ENCODE measurements around the gene ZFYVE26. TPM values are rescaled to one million over a fixed set of nuclear protein-coding genes. Genes with fewer than 3 reads are reported as not detected.
A peak's percentile ranks its signal among the peaks of the same experiment; 100 is the strongest.

ZFYVE26 gene
- polyA plus RNA-seq, 2 of the 4 experiments (the other 2 are of a cell fraction) = 4.5 to 11.3 TPM

GRCh38 chr14:67736771-67737170 lies 79.6 kb downstream of the ZFYVE26 start:
- Histone ChIP-seq H3K4me3 (no peak overlapping the region), H3K4me1 (peaks cover 18% of the 10 kb centered on the region), H3K27ac (peak overlapping the region; percentile 59 to 87; a peak in 5 of 6 replicates), H3K4me2 (no peak overlapping the region), H3K9me3 (no peaks in the 10 kb centered on the region)
- no peak for TF ChIP-seq JUNB (IDR thresholded peaks at IDR 0.05)
- TF ChIP-seq, protein P1, sequence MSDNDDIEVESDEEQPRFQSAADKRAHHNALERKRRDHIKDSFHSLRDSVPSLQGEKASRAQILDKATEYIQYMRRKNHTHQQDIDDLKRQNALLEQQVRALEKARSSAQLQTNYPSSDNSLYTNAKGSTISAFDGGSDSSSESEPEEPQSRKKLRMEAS (IDR thresholded peaks at IDR 0.05) = no peak
- TF ChIP-seq CHD2 (IDR thresholded peaks at IDR 0.05; ENCODE audit: low read length, partially characterized antibody) = no peak
- TF ChIP-seq MAZ (IDR thresholded peaks at IDR 0.05; ENCODE audit: borderline replicate concordance, low read depth, low read length) = no peak
- no peak for TF ChIP-seq NFE2L2 (conservative IDR thresholded peaks at IDR 0.05; ENCODE audit: low read length)
- no peak for TF ChIP-seq ESRRA (IDR thresholded peaks at IDR 0.05; ENCODE audit: borderline replicate concordance, low read length)
- TF ChIP-seq EHF (CRISPR knock-in tag; IDR thresholded peaks at IDR 0.05) = no peak
- TF ChIP-seq FOSL2 (IDR thresholded peaks at IDR 0.05) = no peak
- TF ChIP-seq FOSL2 (CRISPR knock-in tag; IDR thresholded peaks at IDR 0.05) = no peak
- no peak for TF ChIP-seq GATA3 (IDR thresholded peaks at IDR 0.05; ENCODE audit: borderline replicate concordance)
- no peak for TF ChIP-seq ELK1 (IDR thresholded peaks at IDR 0.05; ENCODE audit: low read depth, low read length)
- no peak for TF ChIP-seq SMC3 (IDR thresholded peaks at IDR 0.05)
- no peak for TF ChIP-seq ZNF302 (CRISPR knock-in tag; IDR thresholded peaks at IDR 0.05)
- no peak for TF ChIP-seq JUN (IDR thresholded peaks at IDR 0.05)
- no peak for TF ChIP-seq TP53 (CRISPR knock-in tag; IDR thresholded peaks at IDR 0.05)
- ChIA-PET CTCF (interaction anchor here (0.9 to 1.1 kb wide), 2 partner anchors 9 to 13 kb away, joined by 4 to 5 read pairs; no protein-coding TSS in a partner anchor), POLR2A (interaction anchor here (0.7 kb wide), 1 partner anchor 73 kb away, joined by 6 read pairs; no protein-coding TSS in a partner anchor)
- FAIRE-seq (no peak), ATAC-seq (no peak), DNase-seq (ENCODE audit: low read depth in 1 of 2, low spot score in 1 of 2) (no peak)
- WGBS (ENCODE audit: missing lambda C conversion rate) = 65% methylated on average over 4 of the region's 4 CpGs

GRCh38 chr14:67735336-67736147 lies 80.8 kb downstream of the ZFYVE26 start:
- Histone ChIP-seq H3K4me1 (peaks cover 18% of the 10 kb centered on the region), H3K4me3 (no peak overlapping the region), H3K27ac (peak overlapping the region in 1 of 2 experiments; percentile 40; a peak in 3 of 6 replicates), H3K4me2 (no peak overlapping the region), H3K9me3 (no peaks in the 10 kb centered on the region)
- ChIA-PET CTCF (interaction anchor here (1.0 kb wide), 1 partner anchor 31 kb away, joined by 4 read pairs; no protein-coding TSS in a partner anchor), POLR2A (no interaction called here)
- FAIRE-seq (no peak), ATAC-seq (no peak), DNase-seq (ENCODE audit: low read depth in 1 of 2, low spot score in 1 of 2) (no peak)
- TF ChIP-seq ZFP36 (IDR thresholded peaks at IDR 0.05; ENCODE audit: borderline replicate concordance, partially characterized antibody) (no peak), MYC (IDR thresholded peaks at IDR 0.05; ENCODE audit: borderline replicate concordance, low read length) (no peak), RFX5 (IDR thresholded peaks at IDR 0.05) (no peak), GATA3 (IDR thresholded peaks at IDR 0.05; ENCODE audit: borderline replicate concordance) (no peak), HEYL (CRISPR knock-in tag; IDR thresholded peaks at IDR 0.05) (no peak), EHMT2 (IDR thresholded peaks at IDR 0.05; ENCODE audit: low read depth) (no peak), KDM5A (IDR thresholded peaks at IDR 0.05) (no peak), CBX2 (IDR thresholded peaks at IDR 0.05; ENCODE audit: borderline replicate concordance, low read depth) (no peak), ESRRA (IDR thresholded peaks at IDR 0.05; ENCODE audit: borderline replicate concordance, low read length) (no peak), SREBF2 (IDR thresholded peaks at IDR 0.05) (no peak)
- TF ChIP-seq, protein P1 (IDR thresholded peaks at IDR 0.05) = no peak
- TF ChIP-seq, protein P2, sequence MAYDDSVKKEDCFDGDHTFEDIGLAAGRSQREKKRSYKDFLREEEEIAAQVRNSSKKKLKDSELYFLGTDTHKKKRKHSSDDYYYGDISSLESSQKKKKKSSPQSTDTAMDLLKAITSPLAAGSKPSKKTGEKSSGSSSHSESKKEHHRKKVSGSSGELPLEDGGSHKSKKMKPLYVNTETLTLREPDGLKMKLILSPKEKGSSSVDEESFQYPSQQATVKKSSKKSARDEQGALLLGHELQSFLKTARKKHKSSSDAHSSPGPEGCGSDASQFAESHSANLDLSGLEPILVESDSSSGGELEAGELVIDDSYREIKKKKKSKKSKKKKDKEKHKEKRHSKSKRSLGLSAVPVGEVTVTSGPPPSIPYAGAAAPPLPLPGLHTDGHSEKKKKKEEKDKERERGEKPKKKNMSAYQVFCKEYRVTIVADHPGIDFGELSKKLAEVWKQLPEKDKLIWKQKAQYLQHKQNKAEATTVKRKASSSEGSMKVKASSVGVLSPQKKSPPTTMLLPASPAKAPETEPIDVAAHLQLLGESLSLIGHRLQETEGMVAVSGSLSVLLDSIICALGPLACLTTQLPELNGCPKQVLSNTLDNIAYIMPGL (CRISPR knock-in tag; IDR thresholded peaks at IDR 0.05; ENCODE audit: borderline replicate concordance) = no peak
- TF ChIP-seq, protein P3, sequence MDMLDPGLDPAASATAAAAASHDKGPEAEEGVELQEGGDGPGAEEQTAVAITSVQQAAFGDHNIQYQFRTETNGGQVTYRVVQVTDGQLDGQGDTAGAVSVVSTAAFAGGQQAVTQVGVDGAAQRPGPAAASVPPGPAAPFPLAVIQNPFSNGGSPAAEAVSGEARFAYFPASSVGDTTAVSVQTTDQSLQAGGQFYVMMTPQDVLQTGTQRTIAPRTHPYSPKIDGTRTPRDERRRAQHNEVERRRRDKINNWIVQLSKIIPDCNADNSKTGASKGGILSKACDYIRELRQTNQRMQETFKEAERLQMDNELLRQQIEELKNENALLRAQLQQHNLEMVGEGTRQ (IDR thresholded peaks at IDR 0.05) = no peak
- WGBS (ENCODE audit: missing lambda C conversion rate) = 92% methylated on average over 10 of the region's 10 CpGs

All from A549 (cell line).